Thoracic aorta (tissue), 2 donors: ENCODE data around the gene DNAJC16. TPM values are rescaled to one million over a fixed set of nuclear protein-coding genes. Genes with fewer than 3 reads are reported as not detected.

Experiments used
- ATAC-seq: fragments of 150-250 bp; one replicate; pipeline ENCODE4 v1.8.0; 2017; ENCODE audit warnings: low read depth; ENCODE audit not compliant: insufficient number of reproducible peaks, low FRiP score
- DNase-seq: peaks from one replicate; pipeline ENCODE4 v3.0.0-alpha.2; 2020; ENCODE audit warnings: low spot score
- H3K27ac ChIP-seq, 2 donors: fragments of 200-600 bp; sonication (generic); 1 replicate in 1 of 2; 2 replicates in 1 of 2; pipeline ENCODE4 v1.5.1; 2016; ENCODE audit warnings: mild to moderate bottlenecking in 2 of 2, moderate library complexity in 2 of 2
- H3K27me3 ChIP-seq: fragments of 200-600 bp; sonication (generic); replicated peaks from 2 replicates; pipeline ENCODE4 v1.6.0; 2016; ENCODE audit warnings: mild to moderate bottlenecking; ENCODE audit not compliant: insufficient read depth
- H3K36me3 ChIP-seq: fragments of 200-600 bp; sonication (generic); one replicate; pipeline ENCODE4 v1.5.1; 2016
- H3K4me1 ChIP-seq, 2 donors: fragments of 200-600 bp; sonication (generic); 1 replicate in 1 of 2; 2 replicates in 1 of 2; pipeline versions ENCODE4 v1.5.1 to v1.6.0; 2016; ENCODE audit warnings: low read depth in 2 of 2, mild to moderate bottlenecking in 1 of 2; ENCODE audit not compliant: control insufficient read depth in 1 of 2
- H3K4me3 ChIP-seq: fragments of 200-600 bp; sonication (generic); 2 replicates; pipeline ENCODE4 v1.5.1; 2016; ENCODE audit warnings: mild to moderate bottlenecking
- H3K9me3 ChIP-seq: fragments of 200-600 bp; sonication (generic); 2 replicates; pipeline ENCODE4 v1.5.1; 2016
- CTCF ChIP-seq: fragments of 200-600 bp; sonication (generic); IDR thresholded peaks from one replicate; pipeline ENCODE4 v1.5.1; 2019; ENCODE audit warnings: antibody characterized with exemption
- total RNA-seq, 2 donors: library from RNA; depleted of rRNA; stranded (reverse); fragments of >200 nt; gene quantifications; one replicate each; pipeline versions ENCODE4 v1.1.0 to v1.2.3, GENCODE V29; 2016

The DNAJC16 gene
- total RNA-seq, 2 donors from 2014 or later: 14.1 to 28.6 TPM

- no peaks in the 10 kb centered on the region for H3K27me3 ChIP-seq
- ATAC-seq (no peak), DNase-seq (no peak)
- peaks cover 39% of the 10 kb centered on the region for H3K36me3 ChIP-seq
- no peak overlapping the region for H3K4me3 ChIP-seq
- no peaks in the 10 kb centered on the region for H3K4me1 ChIP-seq
- H3K9me3 ChIP-seq: no peaks in the 10 kb centered on the region
- no peak overlapping the region for H3K27ac ChIP-seq
- no peak for TF ChIP-seq CTCF
Measured at GRCh38 chr1:15559189-15559810, 32.7 kb downstream of the DNAJC16 start.

- Histone ChIP-seq H3K27me3 (no peaks in the 10 kb centered on the region), H3K4me1 (peaks cover 0 to 10% of the 10 kb centered on the region in 2 donors), H3K27ac (no peak overlapping the region), H3K36me3 (peaks cover 45% of the 10 kb centered on the region), H3K9me3 (no peaks in the 10 kb centered on the region), H3K4me3 (no peak overlapping the region)
- no peak for ATAC-seq
- no peak for DNase-seq
- no peak for TF ChIP-seq CTCF
Measured at GRCh38 chr1:15568387-15569073, 41.9 kb downstream of the DNAJC16 start.

- no peak for TF ChIP-seq CTCF
- Histone ChIP-seq H3K9me3 (no peaks in the 10 kb centered on the region), H3K4me3 (no peak overlapping the region), H3K27ac (no peak overlapping the region), H3K27me3 (no peaks in the 10 kb centered on the region), H3K36me3 (peaks cover 26% of the 10 kb centered on the region), H3K4me1 (peaks cover 0 to 20% of the 10 kb centered on the region in 2 donors)
- DNase-seq (no peak), ATAC-seq (no peak)
Measured at GRCh38 chr1:15570861-15571260, 44.2 kb downstream of the DNAJC16 start.

GRCh38 chr1:15571266-15571665 lies 44.6 kb downstream of the DNAJC16 start:
- Histone ChIP-seq H3K9me3 (no peaks in the 10 kb centered on the region), H3K4me3 (no peak overlapping the region), H3K27me3 (no peaks in the 10 kb centered on the region), H3K27ac (no peak overlapping the region), H3K4me1 (peaks cover 0 to 20% of the 10 kb centered on the region in 2 donors), H3K36me3 (peaks cover 22% of the 10 kb centered on the region)
- no peak for TF ChIP-seq CTCF
- no peak for DNase-seq
- no peak for ATAC-seq

GRCh38 chr1:15573477-15573876 lies 46.8 kb downstream of the DNAJC16 start:
- peaks cover 4% of the 10 kb centered on the region for H3K36me3 ChIP-seq
- H3K4me1 ChIP-seq: peaks cover 0 to 20% of the 10 kb centered on the region in 2 donors
- TF ChIP-seq CTCF: no peak
- H3K27ac ChIP-seq: peak overlapping the region in 1 of 2 donors; percentile 27
- H3K9me3 ChIP-seq: no peaks in the 10 kb centered on the region
- no peak overlapping the region for H3K4me3 ChIP-seq
- H3K27me3 ChIP-seq: no peaks in the 10 kb centered on the region
- DNase-seq (no peak), ATAC-seq (no peak)
